GM21825 (cell line): ENCODE data around the gene SPEG.

Experiments used
- ATAC-seq: cut with Tn5 transposase; IDR thresholded peaks from one replicate; pipeline ENCODE4 v1.9.1; 2021; ENCODE audit warnings: mild to moderate bottlenecking, moderate library complexity; ENCODE audit not compliant: unreplicated experiment

The SPEG gene

DNA sequence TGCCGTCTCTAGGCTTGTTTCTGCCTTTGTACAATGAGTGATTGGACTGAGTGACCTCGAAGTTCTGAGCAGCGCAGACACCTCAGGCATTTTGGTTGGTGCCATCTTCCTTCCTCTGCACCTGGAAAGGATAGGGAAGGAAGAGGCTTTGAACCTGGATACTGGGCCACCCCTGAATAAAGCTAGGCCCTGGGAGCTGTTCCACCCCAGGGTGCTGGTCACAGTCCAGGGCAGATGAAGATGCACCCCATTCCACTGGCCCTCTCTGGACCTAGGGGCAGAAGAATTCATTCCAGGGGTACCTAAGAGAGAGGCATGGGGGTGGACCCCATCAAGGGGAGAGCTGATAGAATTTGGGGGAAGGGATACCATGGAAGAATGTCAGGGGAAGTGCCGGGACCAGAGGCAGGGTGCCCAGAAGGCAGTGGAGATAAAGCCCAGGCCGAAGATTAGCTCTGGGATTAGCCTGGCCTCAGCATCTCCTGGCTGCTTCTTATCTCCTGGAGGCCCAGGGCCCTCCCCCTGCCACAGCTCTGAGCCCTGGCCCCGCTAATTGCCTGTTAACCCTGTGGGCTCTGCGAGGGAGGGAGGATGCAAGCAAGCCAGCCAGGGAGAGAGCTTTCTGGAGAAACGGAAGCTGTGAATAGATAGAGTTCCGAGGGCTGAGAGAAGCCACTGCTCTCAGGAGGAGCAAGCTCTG, 91.0 kb downstream of the SPEG start:
- ATAC-seq, result no peak

DNA sequence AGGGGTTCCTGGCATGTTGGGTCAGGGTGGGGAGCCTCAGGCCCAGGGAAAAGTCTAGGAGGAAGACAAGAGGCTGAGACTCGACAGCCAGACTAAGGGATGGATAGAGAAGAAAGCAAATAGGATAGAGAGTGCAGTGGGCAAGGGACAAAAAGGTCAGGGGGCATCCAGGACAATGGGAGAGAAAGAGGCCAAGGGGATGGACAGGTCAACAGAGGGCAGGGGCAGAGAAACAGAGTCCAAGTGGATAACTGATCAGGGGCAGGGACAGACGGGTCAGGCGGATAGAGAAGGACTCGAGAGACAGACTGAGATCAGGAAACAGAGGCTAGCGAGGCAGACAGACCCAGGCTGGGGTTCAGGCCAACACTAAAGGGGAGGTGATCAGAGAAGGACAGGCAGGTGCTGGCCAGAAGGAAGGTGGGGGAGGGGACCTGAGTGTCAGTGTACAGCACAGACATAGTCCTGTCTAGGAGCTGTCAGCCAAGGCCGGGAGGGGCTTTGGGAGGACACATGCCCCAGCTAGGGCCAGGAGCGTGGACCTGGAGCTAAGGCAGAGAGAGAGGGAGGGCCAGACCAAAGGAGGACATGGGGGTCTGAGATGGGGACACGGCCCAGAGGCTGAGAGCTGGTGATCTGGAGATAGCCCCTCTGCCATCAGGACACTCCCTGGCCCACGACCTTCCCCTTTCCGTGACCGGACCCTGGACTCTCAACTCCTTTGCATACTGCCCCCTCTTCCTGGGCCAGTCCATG, 91.9 kb downstream of the SPEG start:
- ATAC-seq, result no peak

DNA sequence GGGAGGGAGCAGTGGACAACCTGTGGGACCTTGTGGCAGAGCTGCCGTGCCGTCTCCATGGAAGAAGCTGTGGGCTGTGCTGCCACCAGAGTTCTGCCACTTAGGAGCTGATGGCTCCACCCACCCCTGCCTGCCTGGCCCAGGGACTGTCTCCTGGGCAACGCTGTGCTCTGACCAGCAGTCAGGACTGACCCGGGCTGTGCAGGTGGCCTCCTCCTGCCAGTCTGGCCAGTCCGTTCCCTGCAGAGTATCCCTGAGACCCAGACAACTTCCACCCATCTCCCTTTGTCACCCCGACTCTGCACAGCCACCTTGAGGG, 92.4 kb downstream of the SPEG start:
- ATAC-seq, result no peak

DNA sequence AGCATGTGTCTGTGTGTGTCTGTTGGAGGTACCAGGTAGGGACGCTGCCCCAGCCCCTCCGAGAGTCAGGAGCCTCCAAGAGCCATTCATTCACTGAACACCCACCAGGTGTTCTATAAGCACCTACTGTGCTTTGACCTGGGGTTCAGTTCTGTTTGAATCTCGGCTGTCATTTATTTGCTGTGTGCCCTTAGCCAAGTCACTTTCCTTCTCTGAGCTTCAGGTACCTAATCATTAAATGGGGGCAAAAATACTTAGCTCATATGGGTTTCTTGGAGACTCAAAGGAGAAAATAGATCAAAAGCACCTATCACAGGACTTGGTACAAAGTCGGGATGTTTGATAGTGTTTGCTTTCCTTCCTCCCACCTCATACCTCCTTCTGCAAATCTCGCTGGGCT, 92.8 kb downstream of the SPEG start:
- no peak for ATAC-seq

DNA sequence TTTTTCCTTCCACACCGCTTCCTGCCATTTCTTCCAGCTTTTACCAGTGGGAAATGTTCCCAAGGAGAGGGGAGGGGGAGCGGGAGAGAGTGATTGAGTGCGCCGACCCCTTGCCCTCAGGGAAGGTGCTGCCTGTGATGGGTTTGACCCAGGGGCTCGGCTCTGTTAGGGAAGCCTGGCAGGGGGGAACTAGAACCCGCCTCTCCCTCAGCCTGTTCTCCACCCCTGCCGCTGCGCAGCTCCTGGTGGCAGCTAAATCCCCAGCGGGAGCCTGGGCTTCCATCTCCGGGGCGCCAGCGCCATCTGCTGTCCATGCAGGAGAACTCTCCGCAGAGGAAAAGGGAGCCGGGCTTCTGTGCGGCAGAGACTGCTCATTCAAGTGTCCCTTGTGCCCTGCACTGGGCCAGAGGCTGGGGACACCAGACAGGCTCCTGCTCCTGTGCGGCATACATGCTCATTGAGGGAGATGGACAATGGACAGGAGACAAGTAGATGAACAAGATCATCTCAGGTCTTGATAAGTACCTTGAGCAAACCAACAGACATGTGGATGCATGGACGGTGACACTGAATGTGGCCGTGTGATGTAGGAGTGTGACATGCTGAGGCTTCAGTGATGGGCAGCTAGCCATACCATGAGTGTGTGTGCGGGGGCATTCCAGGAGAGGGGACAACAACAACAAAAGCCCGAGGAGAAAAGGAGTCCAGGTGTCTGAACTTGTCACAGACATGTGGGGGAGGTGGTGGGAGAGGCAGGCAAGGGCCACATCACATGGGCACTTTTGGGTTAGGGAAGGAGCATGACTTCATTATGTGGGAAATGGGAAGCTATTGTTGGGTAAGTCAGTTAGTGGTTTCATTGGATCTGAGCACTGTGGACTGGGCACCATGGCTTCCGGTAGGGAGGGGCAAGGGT, 95.7 kb downstream of the SPEG start:
- peak; percentile 90 for ATAC-seq

DNA sequence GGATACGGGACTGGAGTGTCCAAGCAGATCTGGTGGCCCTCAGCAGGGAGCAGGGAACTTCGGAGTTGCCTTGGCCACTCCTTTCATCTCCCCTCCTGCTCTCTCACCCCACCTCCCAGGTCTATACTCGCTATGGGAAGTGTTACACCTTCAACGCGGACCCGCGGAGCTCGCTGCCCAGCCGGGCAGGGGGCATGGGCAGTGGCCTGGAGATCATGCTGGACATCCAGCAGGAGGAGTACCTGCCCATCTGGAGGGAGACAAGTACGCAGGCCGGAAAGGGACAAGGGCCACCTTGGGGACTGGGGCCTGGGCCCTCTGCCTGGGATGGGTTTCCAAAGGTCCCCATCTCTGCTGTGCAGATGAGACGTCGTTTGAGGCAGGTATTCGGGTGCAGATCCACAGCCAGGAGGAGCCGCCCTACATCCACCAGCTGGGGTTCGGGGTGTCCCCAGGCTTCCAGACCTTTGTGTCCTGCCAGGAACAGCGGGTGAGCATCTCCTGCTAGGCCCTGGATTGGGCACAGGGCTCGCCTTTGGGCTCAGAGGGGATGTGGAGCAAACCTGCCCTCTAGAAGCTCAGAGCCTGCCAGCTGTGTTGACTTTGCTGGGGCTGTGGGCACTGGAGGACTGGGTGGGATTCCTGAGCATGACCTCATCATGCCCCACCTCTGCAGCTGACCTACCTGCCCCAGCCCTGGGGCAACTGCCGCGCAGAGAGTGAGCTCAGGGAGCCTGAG, 97.2 kb downstream of the SPEG start:
- ATAC-seq, result no peak

DNA sequence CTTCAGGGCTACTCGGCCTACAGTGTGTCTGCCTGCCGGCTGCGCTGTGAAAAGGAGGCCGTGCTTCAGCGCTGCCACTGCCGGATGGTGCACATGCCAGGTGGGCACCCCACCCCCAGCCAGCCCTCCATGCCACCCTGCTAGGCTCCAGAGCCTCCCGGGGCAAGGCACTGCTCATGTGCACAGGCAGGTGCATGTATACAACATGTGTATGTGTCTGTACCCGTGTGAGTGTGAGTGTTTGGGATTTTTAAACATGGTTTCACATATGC, 97.7 kb downstream of the SPEG start:
- no peak for ATAC-seq

DNA sequence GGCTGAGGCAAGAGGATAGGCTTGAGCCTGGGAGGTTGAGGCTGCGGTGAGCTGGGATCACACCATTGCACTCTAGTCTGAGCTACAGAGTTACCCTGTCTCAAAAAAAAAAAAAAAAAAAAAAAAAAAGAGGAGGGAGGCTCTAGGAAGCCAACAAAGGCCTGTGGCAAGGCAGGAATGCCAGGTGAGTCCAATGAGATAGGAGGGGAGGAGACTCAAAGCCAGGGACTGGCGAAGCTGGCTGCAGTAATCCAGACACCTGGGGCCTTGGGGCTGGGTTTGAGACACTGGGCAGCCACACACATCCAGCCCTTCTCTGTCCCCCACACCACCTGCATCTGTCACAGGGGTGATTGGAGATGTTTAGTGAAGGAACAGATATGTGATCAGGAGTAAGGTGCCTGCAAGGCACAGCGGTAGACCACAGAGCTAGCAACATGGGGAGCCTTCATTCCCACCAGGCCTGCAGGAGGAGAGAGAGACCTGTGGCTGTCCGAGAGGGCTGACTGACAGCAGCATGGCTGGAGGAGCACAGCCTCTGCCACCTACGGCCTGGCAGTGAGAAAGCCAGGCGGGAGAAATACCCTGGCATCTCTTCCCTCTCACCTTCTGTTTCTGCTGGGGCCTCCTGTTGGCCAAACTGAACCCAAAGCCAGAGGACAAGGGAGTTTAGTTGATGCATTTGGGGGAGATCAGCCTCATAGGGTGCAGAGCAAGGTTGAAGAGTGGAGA, 99.5 kb downstream of the SPEG start:
- ATAC-seq, result no peak

DNA sequence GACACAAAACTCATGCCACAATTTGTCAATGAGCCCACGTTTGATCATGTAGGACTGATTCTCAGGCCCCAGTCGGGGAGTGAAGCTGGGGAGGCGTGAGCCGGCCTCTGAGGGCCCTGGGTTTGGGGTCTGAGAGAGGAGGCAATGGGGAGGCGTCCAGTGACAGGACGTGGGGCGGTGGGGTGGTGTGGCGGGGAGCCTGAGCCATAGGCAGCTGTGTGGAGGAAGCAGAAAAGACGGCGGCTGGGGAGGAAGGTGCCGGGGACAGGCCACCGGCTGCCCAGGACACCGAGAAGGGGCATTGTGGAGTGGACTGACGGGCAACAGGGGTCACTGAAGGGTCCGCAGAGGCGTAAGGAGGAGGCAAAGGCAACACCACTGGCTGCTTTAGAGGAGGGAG, 101.8 kb downstream of the SPEG start:
- no peak for ATAC-seq

DNA sequence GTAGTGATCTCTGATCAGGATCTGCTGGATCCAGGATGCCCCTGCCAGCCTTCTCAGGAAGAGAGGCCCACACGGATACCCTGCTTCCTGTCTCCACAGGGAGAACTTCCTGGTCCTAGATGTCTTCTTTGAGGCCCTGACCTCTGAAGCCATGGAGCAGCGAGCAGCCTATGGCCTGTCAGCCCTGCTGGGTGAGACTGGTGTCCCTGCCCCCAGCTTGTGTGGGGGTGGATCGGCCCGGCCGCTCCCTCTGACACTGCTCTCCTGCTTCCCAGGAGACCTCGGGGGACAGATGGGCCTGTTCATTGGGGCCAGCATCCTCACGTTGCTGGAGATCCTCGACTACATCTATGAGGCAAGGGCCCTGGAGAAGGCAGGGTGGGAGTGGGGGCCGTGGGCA, 102.3 kb downstream of the SPEG start:
- no peak for ATAC-seq

DNA sequence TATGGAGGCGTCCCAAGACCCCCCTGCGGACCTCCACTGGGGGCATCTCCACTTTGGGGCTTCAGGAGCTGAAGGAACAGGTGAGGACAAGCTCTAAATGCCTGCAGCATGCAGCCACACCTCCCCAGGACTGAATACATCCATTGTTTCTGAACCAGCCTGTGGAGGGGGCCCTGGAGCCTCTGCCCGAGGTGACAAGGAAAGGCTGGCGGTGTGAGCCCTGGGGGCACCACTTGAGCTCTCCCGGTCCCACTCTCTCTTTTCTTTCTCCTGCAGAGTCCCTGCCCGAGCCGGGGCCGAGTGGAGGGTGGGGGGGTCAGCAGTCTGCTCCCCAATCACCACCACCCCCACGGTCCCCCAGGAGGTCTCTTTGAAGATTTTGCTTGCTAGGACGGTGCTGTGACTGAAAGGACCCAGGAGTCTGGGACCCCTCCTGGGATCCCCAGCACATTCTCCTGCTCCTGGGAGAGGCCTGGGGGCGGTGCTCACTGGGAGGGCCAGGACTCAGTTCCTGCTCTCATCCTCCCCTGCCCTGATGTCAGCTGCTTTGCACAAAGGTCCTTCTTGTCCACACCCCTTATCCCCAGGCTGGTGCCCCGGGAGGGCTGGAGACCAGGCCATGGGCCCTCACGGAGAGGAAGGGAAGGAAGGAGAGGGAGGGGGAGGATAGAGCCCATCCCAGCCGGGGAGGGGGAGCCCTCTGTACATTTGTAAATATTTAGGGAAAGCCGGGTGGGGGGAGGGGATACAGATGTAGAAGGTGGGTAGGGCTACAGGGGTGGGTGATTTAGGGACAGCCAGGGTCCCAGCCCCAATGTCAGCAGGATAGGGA, 103.2 kb downstream of the SPEG start:
- ATAC-seq, result no peak

DNA sequence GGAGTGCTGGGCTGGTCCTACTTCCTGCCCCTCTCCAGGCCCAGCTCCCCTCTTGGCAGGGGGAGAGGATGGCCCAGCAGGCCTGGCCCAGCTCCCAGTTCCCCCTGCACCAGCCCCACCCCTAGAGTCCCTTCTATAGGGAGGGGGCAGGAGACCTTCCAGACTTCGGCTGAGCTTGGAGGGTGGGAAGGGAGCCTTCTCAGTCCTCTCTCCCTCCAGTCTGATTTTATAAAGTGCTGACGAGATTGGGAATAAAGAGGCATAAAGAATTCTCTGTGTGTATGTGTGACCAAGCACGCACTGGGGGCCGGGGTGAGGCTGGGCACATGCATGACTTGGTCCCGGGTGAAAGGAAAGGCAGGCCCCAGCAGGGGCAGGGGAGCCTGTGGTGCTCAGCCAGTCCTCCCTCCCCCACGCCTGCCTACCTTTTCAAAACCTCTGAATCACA, 103.9 kb downstream of the SPEG start:
- ATAC-seq, result no peak

DNA sequence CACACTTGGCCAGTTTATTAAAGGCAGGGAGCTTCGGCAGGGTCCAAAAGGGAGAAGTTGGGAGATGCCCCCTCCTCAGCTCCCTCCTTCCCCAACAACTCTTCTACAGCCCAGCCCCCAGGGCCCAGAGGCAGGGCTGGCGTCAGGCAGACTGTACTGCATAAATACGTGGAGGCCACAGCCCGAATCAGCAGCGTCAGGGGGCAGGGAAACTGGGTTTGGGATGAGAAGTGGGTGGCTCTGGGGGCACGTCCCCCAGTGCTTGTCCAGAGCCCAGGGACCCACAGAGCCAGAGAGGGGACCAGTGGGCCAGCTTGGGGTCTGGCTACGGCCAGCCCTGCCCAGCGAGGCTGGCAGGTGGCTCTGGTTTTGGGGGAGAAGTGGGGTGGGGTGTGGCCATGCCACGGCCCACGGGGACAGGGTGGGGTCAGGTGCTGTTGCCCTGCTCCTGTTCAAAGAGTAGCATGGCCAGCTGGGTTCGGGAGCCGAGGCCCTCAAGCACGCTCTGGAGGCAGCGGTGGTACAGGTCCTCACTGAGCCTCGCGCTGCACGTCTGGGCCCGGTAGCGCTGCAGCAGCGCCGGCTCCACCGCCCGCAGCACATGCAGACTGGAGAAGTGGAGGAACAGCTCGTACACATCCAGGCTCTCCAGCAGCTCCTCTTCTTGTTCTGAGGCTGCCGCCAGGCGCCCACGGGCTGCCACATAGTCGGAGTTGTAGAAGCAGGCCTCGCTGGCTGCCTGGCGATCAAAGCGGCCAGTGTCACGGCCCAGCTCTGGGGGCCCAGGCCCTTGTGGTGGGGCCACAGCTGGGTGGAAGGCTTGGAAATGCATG, 104.5 kb downstream of the SPEG start:
- no peak for ATAC-seq

DNA sequence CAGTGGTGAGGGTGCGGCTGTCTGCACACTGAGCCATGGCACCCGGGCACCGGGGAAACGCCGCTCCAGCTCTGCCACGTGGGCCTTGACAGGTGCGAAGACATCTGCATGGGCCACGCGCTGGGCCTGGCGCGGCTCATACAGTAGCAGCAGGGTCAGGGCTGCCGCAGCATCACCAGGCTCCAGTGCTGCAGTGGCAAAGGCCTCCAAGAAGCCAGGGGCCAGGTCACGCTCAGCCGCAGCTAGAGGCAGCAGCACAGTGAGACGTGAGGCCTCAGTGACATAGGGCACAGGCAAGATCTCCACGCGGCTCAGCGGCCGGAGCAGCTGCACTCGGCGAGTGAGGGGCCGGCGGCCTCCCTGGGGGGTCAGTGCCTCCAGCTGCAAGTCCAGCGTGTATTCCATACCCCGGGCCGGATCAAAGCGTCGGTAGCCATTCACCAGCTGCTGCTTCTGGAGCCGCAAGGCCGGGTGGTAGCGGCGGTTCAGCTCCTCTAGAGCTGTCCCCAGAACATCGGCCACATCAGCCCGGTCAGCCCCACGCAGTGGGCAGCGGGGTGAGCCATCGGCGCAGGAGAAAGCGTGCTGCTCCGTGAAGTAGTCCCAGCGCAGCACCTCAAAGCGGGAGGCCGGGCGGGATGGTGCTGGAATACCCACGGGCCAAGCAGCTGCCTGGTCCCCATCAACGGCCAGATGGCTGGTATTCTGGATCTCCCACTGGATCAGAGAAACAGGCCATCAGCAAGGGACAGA, 105.5 kb downstream of the SPEG start:
- no peak for ATAC-seq

DNA sequence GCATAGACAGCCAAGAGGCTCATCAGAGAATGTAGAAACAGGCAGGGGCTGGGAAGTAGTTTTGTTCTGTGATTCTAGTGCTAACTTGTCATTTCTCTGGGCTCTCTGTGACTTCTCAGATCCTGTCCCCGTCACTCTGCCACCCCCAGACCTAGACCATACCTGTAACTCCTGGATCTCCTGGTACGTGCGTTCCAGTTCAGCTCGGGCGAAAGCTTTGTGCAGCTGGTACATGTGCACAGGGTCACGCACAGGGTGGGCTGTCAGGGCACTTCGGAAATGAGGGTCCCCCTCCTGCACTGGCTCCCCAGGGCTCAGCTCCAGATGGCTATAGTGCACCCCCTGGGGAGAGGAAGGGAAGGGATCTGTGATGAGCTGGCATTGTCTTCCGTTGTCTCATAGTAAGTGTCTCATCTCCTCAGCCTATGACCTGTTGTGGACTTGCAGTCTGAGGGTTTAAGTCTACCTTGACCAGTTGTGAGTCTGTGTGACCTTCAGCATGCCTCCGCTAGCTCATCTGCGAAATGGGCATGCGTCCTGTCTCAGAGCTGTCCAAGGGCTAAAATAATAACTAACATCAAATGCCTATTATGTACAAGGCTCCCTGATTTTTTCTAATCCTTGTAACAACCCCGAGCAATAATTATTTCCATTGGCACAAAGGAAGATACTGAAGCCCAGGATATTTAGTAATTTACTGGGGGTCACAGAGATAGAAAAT, 106.3 kb downstream of the SPEG start:
- no peak for ATAC-seq

DNA sequence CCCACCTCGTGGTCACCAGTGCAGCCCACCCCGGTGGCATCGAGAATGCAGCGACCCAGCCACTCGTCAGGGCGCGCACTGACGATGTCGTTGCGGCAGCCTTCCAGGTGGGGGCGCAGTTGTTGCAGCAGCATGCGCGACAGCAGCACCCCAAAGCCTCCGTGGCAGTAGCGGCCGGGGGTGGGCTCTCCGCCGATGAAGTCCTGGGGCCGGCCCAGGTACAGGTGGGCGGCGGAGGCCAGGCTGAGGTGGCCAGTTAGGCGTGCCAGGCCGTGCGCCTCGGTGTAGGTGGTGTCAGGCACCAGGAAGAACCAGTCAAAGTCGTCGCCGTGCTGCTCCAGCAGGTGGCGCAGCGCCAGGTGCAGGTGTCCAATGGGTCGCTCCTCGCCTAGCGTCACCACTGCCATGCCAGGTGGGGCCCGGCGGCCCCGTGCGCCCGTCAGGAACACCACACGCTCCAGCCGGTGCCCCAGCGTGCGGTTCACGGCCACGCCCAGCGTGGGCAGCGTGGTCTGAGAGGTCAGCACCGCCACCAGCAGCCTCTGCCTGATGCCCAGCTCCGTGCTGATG, 107.1 kb downstream of the SPEG start:
- peak; percentile 44 for ATAC-seq

DNA sequence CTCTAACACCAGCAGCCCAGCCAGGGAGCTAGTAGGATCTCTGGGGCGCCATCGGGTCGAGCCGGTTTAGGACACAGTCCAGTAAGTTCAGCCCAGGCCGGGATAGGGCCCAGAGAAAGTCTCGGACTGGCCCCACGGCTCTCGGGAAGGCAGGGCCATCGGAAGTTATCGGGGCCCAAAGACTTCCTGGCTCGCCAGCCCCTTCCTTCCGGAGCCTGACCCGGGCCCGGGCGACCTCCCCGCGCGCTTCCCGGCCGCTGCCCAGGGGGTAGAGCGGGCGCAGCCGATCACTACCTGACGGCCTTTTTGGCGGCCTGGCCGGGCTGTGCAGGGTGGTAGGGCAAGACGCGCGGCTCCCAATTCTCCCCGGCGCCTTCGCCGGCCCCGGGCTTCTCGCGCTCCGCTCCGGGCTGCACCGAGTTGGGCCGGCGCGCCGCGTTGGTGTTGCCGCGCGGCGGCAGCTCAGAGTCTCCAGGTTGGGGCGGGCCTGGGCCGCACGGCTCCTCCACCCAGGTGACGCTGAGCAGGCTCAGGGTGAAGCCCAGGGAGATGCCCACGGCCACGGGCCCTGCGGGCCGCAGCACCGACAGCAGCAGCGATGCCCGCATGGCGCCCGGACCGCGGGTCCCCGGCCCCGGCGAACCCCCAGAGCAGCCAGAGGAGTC, 108.4 kb downstream of the SPEG start:
- peak; percentile 29 for ATAC-seq
